Measurements from ENCODE around the gene RASSF4.

RASSF4 gene

GRCh38 chr10:44990965-44991364, 31.4 kb downstream of the RASSF4 start:
- DNase-seq (ENCODE audit: low read depth, low spot score), result no peak
- Histone ChIP-seq H3K4me1 (ENCODE audit: control insufficient read depth, insufficient read depth, low read length) (peaks cover 8% of the 10 kb centered on the region), H3K27ac (ENCODE audit: low read length) (no peak overlapping the region), H3K4me3 (ENCODE audit: low read length) (no peak overlapping the region), H3K36me3 (ENCODE audit: control insufficient read depth, insufficient read depth, low read length) (no peaks in the 10 kb centered on the region), H3K27me3 (ENCODE audit: control insufficient read depth, insufficient read depth, low read length) (no peaks in the 10 kb centered on the region), H3K9me3 (ENCODE audit: control insufficient read depth, insufficient read depth, low read length) (no peaks in the 10 kb centered on the region)
- WGBS (ENCODE audit: insufficient coverage, insufficient read length), result no CpG with 5 or more reads among the region's 7 CpGs

DNA sequence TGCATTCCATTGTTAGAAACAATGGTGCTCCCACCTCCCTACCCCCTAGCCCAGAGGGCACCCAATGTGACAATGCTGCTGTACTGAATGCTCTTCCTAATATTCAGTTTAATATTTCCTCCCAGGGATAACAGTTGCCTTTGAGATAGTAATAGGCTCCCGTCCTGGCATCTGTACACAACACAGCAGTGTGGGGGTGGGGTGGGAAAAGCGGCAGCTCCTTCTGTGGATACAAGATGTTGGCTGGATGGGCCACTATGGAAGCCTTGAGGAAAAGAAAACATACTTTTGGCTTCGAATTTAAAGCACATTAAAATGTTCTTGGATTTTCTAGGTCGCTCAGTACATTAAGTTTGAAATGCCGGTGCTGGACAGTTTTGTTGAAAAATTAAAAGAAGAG, 32.0 kb downstream of the RASSF4 start:
- WGBS (ENCODE audit: insufficient coverage, insufficient read length), result no CpG with 5 or more reads among the region's 5 CpGs
- Histone ChIP-seq H3K4me1 (ENCODE audit: control insufficient read depth, insufficient read depth, low read length) (peaks cover 8% of the 10 kb centered on the region), H3K27me3 (ENCODE audit: control insufficient read depth, insufficient read depth, low read length) (no peaks in the 10 kb centered on the region), H3K9me3 (ENCODE audit: control insufficient read depth, insufficient read depth, low read length) (no peaks in the 10 kb centered on the region), H3K36me3 (ENCODE audit: control insufficient read depth, insufficient read depth, low read length) (no peaks in the 10 kb centered on the region), H3K27ac (ENCODE audit: low read length) (no peak overlapping the region), H3K4me3 (ENCODE audit: low read length) (no peak overlapping the region)
- DNase-seq (ENCODE audit: low read depth, low spot score), result no peak

GRCh38 chr10:44992070-44992731, 32.6 kb downstream of the RASSF4 start:
- no peak overlapping the region for H3K27ac ChIP-seq (ENCODE audit: low read length)
- H3K27me3 ChIP-seq (ENCODE audit: control insufficient read depth, insufficient read depth, low read length), result no peaks in the 10 kb centered on the region
- no peaks in the 10 kb centered on the region for H3K36me3 ChIP-seq (ENCODE audit: control insufficient read depth, insufficient read depth, low read length)
- no peak overlapping the region for H3K4me3 ChIP-seq (ENCODE audit: low read length)
- peaks cover 8% of the 10 kb centered on the region for H3K4me1 ChIP-seq (ENCODE audit: control insufficient read depth, insufficient read depth, low read length)
- WGBS (ENCODE audit: insufficient coverage, insufficient read length), result no CpG with 5 or more reads among the region's 11 CpGs
- no peak for DNase-seq (ENCODE audit: low read depth, low spot score)
- no peaks in the 10 kb centered on the region for H3K9me3 ChIP-seq (ENCODE audit: control insufficient read depth, insufficient read depth, low read length)

DNA sequence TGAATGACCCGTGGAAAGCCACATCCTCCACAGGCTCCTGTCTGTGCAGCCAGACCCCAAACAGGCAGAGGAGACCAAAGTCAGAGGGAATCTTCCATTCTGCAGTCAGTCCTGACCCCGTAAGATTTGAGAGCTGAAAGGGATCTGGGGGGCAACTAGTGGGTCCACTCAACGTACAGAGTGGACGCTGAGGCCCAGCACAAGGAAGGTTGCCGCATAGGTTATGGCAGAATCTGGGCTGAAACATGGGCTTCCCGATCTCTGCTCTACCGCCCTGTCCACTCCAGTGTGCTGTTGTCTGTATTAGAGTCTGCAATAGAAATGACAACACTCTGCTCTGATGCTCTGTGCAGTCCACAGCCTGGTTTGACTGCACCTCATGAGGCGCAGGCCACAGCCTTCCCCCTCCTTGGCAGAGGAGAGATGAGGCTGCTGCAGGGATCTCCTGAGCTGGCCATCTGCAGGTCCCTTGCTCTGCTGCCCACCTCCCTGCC, 33.2 kb downstream of the RASSF4 start:
- DNase-seq (ENCODE audit: low read depth, low spot score), result no peak
- H3K36me3 ChIP-seq (ENCODE audit: control insufficient read depth, insufficient read depth, low read length), result no peaks in the 10 kb centered on the region
- no CpG with 5 or more reads among the region's 8 CpGs for WGBS (ENCODE audit: insufficient coverage, insufficient read length)
- no peaks in the 10 kb centered on the region for H3K9me3 ChIP-seq (ENCODE audit: control insufficient read depth, insufficient read depth, low read length)
- H3K4me3 ChIP-seq (ENCODE audit: low read length), result no peak overlapping the region
- H3K4me1 ChIP-seq (ENCODE audit: control insufficient read depth, insufficient read depth, low read length), result peaks cover 8% of the 10 kb centered on the region
- H3K27ac ChIP-seq (ENCODE audit: low read length), result no peak overlapping the region
- H3K27me3 ChIP-seq (ENCODE audit: control insufficient read depth, insufficient read depth, low read length), result no peaks in the 10 kb centered on the region

GRCh38 chr10:44993226-44993921, 33.8 kb downstream of the RASSF4 start:
- no peaks in the 10 kb centered on the region for H3K36me3 ChIP-seq (ENCODE audit: control insufficient read depth, insufficient read depth, low read length)
- no peaks in the 10 kb centered on the region for H3K9me3 ChIP-seq (ENCODE audit: control insufficient read depth, insufficient read depth, low read length)
- no peaks in the 10 kb centered on the region for H3K27me3 ChIP-seq (ENCODE audit: control insufficient read depth, insufficient read depth, low read length)
- no peak overlapping the region for H3K4me3 ChIP-seq (ENCODE audit: low read length)
- WGBS (ENCODE audit: insufficient coverage, insufficient read length), result no CpG with 5 or more reads among the region's 14 CpGs
- DNase-seq (ENCODE audit: low read depth, low spot score), result no peak
- H3K27ac ChIP-seq (ENCODE audit: low read length), result no peak overlapping the region
- peaks cover 8% of the 10 kb centered on the region for H3K4me1 ChIP-seq (ENCODE audit: control insufficient read depth, insufficient read depth, low read length)

GRCh38 chr10:44993922-44994751, 34.5 kb downstream of the RASSF4 start:
- DNase-seq (ENCODE audit: low read depth, low spot score), result no peak
- peaks cover 8% of the 10 kb centered on the region for H3K4me1 ChIP-seq (ENCODE audit: control insufficient read depth, insufficient read depth, low read length)
- no CpG with 5 or more reads among the region's 11 CpGs for WGBS (ENCODE audit: insufficient coverage, insufficient read length)
- no peaks in the 10 kb centered on the region for H3K9me3 ChIP-seq (ENCODE audit: control insufficient read depth, insufficient read depth, low read length)
- no peaks in the 10 kb centered on the region for H3K36me3 ChIP-seq (ENCODE audit: control insufficient read depth, insufficient read depth, low read length)
- H3K27me3 ChIP-seq (ENCODE audit: control insufficient read depth, insufficient read depth, low read length), result no peaks in the 10 kb centered on the region
- no peak overlapping the region for H3K27ac ChIP-seq (ENCODE audit: low read length)
- no peak overlapping the region for H3K4me3 ChIP-seq (ENCODE audit: low read length)

DNA sequence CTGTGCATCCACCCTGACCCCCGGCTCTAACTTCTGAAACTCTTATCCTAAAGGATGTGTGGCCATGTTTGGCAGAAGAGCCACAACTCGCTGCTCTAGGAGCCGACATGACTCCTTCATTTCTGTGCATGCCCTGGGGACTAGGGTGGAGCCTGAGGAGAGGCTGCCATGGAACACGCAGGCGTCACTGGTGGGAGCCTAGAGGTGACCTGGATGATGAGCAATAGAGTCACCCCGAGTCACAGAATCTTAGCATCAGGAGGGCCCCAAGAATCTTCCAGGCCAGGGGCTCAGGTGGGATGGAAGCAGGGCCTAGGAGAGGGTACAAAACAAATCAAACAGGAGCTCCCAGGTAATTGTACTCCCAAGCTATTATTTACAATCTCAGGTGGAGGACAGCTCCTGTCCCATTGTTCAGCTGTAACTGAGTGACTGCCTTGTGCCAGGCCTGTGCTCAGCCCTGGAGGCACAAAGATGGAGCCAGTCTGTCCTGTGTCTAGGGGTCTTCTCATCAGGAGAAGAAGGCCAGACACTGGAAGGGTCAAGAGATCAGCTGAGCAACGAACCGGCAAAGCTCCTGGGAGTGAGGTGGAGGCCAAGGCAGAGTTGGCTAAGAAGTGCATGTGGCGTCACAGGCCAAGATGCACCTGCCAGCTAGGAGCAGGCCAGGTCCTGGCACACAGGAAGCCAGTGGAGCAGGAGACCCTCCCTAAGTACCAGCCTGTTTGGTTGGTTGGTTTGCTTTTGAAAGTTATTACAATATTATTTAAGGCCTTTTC, 35.3 kb downstream of the RASSF4 start:
- no peak for DNase-seq (ENCODE audit: low read depth, low spot score)
- Histone ChIP-seq H3K4me1 (ENCODE audit: control insufficient read depth, insufficient read depth, low read length) (peaks cover 5% of the 10 kb centered on the region; the same call in 1 of the 2 replicates), H3K9me3 (ENCODE audit: control insufficient read depth, insufficient read depth, low read length) (no peaks in the 10 kb centered on the region), H3K27ac (ENCODE audit: low read length) (no peak overlapping the region), H3K36me3 (ENCODE audit: control insufficient read depth, insufficient read depth, low read length) (no peaks in the 10 kb centered on the region), H3K27me3 (ENCODE audit: control insufficient read depth, insufficient read depth, low read length) (no peaks in the 10 kb centered on the region), H3K4me3 (ENCODE audit: low read length) (no peak overlapping the region)
- WGBS (ENCODE audit: insufficient coverage, insufficient read length), result no CpG with 5 or more reads among the region's 9 CpGs

- H3K27me3 ChIP-seq (ENCODE audit: control insufficient read depth, insufficient read depth, low read length), result no peaks in the 10 kb centered on the region
- no peak overlapping the region for H3K27ac ChIP-seq (ENCODE audit: low read length)
- H3K4me3 ChIP-seq (ENCODE audit: low read length), result no peak overlapping the region
- peaks cover 9% of the 10 kb centered on the region for H3K4me1 ChIP-seq (ENCODE audit: control insufficient read depth, insufficient read depth, low read length)
- DNase-seq (ENCODE audit: low read depth, low spot score), result no peak
- H3K9me3 ChIP-seq (ENCODE audit: control insufficient read depth, insufficient read depth, low read length), result no peaks in the 10 kb centered on the region
- WGBS (ENCODE audit: insufficient coverage, insufficient read length), result no CpG with 5 or more reads among the region's 4 CpGs
- no peaks in the 10 kb centered on the region for H3K36me3 ChIP-seq (ENCODE audit: control insufficient read depth, insufficient read depth, low read length)
Measured at GRCh38 chr10:44995581-44995913, 35.9 kb downstream of the RASSF4 start.

GRCh38 chr10:44995914-44996669, 36.5 kb downstream of the RASSF4 start:
- H3K4me1 ChIP-seq (ENCODE audit: control insufficient read depth, insufficient read depth, low read length), result peaks cover 6% of the 10 kb centered on the region
- H3K27ac ChIP-seq (ENCODE audit: low read length), result no peak overlapping the region
- H3K27me3 ChIP-seq (ENCODE audit: control insufficient read depth, insufficient read depth, low read length), result no peaks in the 10 kb centered on the region
- DNase-seq (ENCODE audit: low read depth, low spot score), result no peak
- H3K9me3 ChIP-seq (ENCODE audit: control insufficient read depth, insufficient read depth, low read length), result no peaks in the 10 kb centered on the region
- no CpG with 5 or more reads among the region's 9 CpGs for WGBS (ENCODE audit: insufficient coverage, insufficient read length)
- no peak overlapping the region for H3K4me3 ChIP-seq (ENCODE audit: low read length)
- H3K36me3 ChIP-seq (ENCODE audit: control insufficient read depth, insufficient read depth, low read length), result no peaks in the 10 kb centered on the region
